Limb (tissue), 2 donors: Measurements from ENCODE around the gene SLC9A7.
"Not testable (repeated sequence)": the region's sequence is repeated elsewhere in the genome, so short reads cannot be mapped to it uniquely, and the experiment has no call there.

ENCODE experiments used
- DNase-seq, 2 donors: peaks; one replicate each; pipeline ENCODE4 v3.0.0-alpha.2; 2016; ENCODE audit errors: extremely low spot score in 2 of 2

SLC9A7 gene

DNA sequence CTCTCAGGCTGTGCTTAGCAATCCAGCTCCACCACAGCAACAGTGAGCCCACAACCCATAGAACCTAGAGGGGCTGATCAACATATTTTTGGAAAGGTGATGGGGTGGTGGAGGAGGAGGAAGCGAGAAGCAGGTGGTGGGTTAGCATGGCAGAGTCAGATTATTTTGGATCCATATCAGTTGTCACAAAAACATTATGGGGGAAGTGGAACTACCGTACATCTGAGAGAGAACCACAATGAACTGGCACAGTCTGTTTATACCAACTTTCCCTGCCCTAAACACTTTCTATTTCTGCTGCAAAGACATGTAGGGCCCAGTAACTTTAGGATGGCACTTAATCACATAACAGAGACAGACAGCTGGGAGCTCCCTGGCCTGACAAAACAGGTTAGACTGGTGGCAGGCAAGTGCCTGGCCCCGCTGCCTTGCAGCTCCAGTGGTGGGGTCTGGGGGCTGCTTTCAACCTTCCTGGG is 4.3 kb downstream of the SLC9A7 start:
- no peak for DNase-seq

DNA sequence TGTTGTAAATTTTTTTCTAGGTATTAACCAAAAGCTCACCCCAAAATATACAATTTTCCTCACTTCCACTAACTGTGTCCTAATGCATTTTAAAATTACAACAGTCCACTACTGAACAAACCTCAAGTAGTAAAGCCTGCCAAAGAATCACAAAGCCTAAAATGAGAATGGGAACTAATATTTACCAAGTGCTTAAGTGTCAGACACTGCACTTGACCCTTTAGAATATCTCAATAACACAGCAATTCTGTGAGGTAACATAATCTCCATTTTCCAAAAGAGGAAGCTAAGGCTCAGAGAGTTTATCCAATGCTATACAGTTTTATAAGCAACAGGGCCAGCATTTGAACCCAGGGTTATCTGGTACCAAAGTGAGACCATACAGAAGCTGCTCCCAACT is 4.9 kb downstream of the SLC9A7 start:
- DNase-seq, result no peak

DNA sequence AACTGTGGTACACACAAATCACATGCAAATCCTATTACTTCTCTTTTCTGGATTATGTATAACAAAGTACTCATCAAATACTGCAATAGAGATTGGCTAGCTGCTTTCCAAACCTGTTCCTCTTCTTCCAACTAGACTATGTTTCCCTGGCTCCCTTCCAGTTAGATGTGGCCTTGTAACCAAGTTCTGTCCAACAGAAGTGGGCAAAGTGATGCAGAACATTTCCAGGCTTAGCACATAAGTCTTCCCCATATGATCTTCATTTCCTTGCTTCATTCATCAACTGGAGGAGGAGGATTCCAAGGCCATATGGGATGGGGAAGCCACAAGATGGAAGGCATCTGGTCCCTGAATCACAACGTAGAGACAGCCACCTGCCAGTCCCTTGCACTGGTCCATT is 8.0 kb downstream of the SLC9A7 start:
- no peak for DNase-seq

DNA sequence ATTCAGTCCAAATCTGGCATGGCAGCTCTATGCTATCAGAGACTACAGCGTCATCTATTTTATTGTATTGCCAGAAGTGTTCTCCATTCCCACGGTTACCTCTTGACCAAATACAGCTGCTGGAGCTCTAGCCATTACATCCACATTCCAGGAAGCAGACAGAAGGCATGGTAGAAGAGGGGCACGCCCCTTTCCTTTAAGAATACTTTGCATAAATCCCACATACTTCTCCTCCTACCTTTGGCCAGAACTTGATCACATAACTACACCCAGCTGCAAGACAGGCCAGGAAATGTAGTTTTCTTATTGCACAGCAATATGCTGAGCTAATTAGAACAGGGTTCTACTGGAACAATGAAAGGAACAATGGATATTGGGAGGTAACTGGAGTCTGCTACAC is 14.9 kb downstream of the SLC9A7 start:
- DNase-seq, result no peak

DNA sequence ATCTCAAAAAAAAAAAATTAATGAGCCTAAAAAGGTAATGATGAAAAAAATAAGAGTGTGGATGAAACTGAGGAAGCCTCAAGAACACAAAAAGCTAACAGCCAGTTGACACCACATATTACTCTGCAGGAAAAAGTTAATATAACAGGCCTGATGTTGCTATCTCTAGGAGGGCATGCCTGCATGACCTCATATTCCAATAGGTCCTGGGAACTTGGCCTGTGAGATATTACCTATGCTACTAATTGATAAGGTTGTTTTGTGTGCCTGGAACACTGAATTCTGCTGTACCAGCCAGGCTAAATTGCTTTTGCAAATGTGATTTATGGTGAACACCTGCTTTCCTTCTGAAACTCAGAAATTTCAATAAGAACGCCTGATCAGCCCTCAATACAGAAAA is 15.9 kb downstream of the SLC9A7 start:
- DNase-seq, result no peak

DNA sequence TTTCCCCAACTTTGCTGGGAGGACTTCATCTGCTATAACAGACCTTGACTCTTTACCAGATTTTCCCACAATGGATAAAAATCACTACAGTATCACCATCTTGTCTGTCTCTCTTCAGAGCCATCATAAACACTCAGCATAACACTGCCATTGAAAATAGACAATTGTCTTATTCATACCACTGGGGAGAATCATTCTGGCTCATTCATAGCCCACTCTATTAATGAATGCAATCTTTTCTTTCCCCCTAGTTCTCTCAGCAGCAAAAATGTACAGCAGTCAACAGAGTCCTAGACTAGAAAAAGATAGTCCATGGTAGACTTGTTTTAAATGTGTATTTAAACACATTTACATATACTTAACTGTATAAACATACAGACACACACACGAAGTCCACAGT is 19.2 kb downstream of the SLC9A7 start:
- DNase-seq, result no peak

DNA sequence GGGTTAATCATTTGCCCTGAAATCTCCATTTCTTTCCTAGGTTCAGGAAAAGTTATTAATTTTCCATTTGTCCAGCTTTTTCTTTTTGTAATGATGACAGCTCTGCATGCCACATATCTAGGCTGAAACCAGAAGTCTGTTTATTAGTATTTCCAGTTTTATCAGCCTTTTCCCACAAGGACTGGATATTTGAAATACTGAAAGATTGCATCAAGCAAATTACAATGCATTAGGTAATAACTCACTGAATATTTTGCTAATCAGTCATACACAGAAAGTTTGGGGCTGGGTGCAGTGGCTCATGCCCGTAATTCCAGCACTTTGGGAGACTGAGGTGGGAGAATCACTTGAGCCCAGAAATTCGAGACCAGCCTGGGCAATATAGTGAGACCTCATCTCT is 21.5 kb downstream of the SLC9A7 start:
- DNase-seq, result no peak

DNA sequence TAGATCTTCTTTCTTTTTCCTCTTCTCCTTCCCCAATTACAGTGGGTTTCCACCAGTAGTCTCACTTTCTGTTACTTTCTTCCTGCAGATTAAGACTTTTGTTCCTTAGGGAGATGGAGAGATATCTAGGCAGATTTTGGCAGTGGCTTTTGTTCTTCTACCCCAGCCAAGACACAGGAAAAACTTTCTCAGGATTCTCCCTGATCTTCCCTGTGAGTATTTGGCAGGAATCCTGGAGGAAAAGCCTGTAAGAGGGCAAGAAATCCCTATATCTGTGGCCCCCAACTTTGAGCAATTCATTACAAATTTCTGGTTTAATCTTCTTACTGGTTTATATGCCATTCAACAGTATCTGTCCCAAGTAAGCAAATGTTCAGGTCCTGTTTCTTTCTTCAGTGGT is 21.9 kb downstream of the SLC9A7 start:
- DNase-seq, result no peak

DNA sequence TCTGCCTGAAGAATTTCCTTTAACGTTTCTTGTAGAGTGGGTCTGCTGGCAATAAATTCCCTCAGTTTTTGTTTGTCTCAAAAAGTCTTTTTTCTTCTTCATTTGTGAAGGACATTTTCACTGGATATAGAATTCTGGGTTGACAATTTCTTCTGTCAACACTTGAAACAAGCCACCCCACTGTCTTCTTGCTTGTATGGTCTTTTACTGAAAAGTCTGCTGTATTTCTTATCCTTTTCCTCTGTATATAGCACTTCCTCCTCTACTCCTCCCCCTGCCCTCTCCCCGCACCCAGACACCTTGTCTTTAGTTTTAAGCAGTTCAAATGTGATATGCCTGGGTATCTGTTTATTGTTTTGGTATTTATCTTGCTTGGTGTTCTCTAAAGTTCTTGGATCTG is 23.3 kb downstream of the SLC9A7 start:
- DNase-seq, result no peak

DNA sequence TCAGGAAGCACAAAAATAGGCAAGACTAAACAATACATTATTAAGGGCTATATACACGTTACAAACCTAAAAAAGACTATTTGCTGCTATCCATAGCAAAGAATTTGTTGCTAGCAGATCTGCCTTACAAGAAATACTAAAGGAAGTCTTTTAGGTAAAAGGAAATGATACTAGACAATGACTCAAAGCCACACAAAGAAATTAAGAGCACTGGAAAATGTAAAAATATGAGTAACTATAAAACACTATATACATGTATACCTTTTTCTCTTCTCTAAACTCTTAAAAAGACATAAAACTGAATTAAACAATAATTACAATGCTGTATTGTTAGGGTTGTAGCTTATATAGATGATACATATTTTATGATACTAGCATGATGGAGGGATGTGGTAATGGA is 25.7 kb downstream of the SLC9A7 start:
- no peak for DNase-seq

DNA sequence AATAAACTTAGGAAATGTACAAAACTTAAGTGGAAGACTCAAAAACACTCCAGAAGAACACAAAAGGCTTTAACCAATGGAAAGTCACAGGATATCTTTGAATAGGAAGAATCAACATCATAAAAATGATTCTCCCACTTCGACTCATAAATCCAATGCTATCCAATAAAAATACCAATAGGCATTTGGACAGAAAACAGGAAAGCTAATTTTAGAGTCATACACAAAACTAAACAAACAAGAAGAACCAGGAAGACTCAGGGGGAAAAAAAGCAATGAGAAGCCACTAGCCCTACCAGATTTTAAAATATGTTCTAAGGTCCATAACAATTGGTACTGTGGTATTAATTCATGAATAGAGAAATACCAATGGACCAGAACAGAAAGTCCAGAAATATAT is 28.2 kb downstream of the SLC9A7 start:
- DNase-seq, result no peak

DNA sequence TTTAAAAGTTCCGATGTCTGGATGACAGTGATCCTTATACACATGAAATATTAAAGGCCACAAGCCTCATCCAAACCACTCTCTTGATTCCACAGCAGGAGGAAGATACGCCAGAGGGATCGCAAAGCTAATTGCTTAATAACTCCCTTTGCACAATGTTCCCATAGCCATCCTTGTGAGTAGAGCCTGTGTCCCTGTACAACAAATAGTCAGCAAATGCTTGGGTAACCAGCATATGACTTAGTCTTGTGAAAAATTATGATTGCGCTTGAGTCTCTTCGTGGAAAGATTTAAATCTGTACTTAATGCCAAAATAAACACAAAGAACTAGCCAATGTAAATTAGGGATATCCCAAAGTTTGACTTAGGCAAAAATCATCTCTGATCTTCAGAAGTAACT is 31.5 kb downstream of the SLC9A7 start:
- no peak for DNase-seq

DNA sequence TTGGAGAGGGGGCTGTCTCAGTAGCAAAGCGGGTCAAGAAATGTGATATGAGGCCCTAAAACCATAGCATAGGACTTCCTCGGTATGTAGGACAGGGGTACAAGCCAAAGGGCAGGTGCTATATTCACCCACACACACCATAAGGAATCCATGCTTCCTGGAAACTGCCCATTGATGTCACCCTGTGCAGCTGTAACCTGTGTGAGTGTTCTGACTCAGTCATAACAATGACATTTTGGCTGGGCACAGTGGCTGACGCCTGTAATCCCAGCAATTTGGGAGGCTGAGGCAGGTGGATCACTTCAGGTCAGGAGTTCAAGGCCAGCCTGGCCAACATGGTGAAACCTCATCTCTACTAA is 35.4 kb downstream of the SLC9A7 start:
- DNase-seq, result not testable (repeated sequence)

DNA sequence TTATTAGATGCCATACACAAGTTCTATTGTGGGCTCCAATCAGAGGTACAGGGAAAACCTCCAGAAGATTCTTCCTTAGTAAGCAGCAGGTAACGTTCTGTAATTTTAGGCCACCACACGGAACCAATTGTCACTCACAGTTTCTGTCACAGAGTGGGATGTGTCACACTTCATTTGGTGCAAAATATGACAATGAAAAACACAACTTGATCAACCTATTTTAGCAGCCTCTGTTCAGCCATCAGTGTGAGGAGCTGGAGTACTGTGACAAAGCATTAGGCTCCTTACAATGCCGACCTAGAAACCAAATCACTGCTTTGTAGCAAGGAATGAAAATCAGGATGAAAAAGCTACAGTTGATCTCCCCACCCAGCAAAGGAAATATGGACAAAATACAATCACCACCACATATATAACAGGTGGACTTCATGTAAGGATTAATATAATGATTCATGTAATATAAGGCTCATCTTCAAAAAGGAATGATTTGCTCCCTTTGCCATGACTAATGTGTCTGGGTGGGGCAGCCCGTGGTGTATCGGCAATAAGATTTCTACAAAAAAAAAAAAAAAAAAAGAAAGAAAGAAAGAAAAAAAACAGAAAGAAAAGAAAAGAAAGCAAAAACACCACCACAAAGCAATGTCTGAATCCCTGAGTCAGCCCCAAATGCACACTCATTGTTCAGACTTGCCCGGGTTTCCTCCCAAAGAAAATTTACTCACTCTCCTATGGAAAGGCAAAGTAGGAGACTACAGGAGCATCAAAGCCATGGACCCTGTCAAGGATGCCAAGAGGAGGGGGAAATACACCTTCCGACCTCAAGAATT is 36.0 kb downstream of the SLC9A7 start:
- no peak for DNase-seq

DNA sequence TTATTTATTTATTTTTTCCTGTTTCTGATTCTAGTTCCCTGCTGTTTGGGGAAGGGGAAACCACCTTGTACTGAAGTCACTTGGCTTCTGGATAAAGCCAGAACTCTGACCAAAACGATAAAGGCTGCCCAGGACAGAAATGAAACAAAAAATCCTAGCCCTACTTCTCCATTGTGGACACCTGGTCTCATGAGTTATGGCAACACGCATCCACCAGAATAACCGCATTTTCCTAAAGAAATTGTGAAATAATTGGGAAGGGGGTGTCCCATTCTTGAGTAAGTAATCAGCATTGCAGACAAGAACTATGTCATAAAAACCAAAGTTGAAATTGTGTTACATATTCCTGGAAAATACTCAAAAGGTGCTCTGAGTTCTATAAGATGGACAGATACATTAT is 42.1 kb downstream of the SLC9A7 start:
- no peak for DNase-seq

DNA sequence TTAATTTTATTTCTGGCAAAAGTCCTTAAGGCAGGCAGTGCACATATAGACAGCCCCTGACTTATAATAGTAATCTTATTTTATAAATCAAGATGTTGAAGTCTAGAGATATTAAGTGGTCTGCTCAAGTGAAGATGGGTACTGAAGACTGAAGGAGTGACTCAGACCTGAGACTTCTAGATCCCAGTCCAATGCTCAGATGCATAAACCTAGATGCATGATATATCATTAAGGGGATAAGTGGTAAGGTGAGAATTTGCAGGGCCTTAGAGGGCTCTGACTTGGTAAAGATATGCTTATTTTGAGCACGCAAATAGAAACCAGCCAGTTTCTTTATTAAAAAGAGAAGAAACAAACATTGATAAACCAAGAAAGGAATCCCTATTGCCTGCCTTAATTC is 42.9 kb downstream of the SLC9A7 start:
- no peak for DNase-seq

DNA sequence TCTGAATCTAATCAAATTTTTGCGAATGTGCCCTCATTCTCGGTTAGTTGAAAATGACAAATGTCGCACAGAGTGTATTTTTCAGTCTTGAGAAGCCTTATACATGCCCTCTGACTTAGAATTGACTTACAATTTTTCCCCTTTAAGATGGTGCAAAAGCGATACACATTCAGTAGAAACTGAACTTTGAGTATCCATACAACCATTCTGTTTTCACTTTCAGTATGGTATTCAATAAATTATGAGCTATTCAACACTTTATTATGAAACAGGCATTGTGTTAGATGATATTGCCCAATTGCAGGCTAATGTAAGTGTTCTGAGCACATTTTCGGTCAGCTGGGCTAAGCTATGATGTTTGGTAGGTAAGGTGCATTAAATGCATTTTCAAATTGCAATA is 43.4 kb downstream of the SLC9A7 start:
- no peak for DNase-seq

DNA sequence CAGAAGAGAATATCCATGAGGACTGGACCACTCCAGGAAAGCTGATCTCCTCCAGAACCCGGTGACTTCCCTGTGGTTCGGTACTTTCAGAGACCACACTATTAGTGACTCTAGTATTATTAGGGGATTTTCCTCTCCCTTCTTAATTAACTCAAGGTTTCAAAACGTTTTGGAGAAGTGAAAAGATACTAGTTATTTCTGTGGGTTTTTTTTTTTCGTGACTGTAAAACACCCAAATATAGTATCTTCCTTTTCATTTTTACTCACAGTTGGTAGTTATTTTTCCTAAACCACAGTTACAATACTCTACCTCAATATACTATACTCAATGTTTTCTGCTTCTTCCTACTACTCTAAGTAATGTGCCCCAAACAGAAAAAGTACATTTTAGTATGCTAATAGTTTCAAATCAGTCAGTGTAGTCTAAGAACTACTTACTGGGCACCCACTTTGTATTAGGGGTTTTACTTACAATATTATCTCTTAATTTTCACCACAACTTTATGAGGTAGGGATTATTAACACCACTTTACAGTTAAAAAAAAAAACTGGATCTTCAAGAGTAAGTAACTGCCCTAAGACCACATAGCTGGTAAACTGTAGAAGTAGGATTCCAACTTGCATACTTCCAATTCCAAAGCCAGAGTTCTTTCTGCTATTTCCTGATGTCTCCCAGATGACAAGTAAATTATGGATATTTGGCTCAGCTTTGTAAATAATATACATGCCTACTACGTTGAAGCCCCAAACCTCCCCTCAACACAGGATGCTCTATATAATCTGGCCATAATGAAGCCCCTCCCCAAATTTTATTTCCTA is 45.0 kb downstream of the SLC9A7 start:
- DNase-seq, result no peak

DNA sequence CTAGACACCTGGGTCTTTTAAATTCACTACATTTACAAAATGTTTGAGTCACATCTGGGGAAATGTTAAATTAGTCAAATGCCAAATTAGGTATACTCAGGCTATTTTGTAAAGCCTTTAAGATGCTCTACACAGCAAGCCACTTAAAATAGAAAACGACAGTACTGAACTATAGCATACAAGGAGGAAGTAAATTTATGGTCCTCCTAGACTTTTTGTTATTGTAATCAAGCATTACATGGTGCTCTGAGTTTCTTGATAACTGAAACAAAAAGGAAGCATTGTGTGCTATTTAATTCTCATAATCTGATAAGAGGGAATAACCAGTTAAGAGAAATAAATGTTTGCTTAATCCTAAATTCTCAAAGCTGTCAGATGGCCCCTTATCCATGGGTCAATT is 46.2 kb downstream of the SLC9A7 start:
- no peak for DNase-seq

DNA sequence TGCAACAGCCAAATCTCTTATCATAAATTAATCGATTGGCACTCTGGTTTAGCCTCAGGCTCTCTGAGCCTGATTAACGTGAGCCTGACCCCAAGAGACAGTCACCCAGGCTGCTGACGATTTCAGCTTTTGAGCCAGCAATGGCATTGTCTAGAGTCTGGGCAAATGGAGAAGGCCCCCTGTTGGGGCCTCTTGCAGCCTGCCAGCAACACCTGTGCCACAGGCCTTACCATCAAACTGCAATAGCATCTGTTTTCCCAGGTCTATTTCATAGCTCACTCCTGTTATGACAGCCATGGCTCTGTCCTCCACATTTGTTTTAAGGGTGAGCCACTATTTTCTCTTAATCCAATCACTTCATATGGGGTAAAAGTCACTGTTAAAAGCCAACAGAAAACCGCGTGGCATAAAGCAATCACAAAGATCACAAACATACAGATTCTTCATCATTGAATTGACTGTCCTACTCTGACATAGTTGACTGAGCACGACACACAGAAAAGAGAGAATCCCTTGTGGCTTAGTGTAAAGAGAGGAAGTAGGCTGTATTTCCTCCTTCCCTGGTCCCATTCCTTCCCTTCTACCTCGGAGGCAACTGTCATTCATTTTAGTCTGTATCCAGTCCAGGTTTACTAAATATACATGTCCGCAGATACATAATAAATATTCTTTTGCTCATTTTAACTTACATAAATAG is 47.8 kb downstream of the SLC9A7 start:
- no peak for DNase-seq

DNA sequence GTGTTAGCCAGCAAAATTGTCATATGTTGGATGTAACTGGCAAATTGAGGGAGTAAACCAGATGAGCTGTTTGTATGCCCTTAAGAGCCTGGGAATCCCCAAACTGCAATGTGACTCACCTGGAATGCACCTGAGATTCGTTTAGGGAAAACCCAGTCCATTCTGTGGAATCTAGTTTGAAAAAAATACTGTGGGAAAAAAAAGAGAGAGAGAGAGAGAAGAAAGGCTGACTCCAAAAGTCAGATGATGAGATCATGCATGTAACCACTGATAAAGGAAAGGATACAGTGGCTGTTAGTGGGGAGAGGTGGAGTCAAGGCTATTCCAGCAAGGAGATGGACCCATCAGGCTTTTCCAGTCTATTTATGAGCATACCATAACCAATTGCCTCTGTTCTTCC is 48.5 kb downstream of the SLC9A7 start:
- DNase-seq, result no peak

DNA sequence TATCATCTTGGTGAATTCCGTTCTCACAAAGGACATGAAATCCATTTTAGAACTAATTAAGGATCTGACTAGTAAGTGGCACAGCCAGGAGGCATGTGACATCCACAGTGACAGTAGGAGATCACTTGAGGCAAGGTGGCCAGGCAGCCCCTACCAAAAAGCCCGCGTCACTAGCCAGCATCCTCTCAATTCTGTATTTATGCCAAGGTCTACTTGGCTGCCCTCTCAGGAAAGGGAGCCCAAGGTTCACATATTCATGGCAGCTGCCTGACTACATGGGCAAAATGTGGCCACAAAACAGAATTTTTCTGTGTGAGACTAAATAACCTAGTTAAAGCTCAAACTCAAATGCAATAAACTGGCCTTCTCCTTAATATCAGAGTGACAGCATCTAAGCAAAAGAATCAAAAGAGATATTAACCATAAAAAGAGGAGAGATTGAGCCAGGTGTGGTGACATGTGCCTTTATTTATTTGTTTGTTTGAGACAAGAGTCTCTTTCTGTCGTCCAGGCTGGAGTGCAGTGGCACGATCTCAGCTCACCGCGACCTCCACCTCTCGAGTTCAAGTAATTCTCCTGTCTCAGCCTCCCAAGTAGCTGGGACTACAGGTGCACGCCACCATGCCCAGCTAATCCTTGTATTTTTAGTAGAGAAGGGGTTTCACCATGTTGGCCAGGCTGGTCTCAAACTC is 51.5 kb downstream of the SLC9A7 start:
- DNase-seq, result no peak
